ENCODE data around the gene N4BP3. TPM values are rescaled to one million over a fixed set of nuclear protein-coding genes. Genes with fewer than 3 reads are reported as not detected.

The N4BP3 gene
- total RNA-seq, 6 experiments from 2014 or later: 0.05 to 0.33 (median 0.06) TPM

GRCh38 chr5:178153530-178154340, 40.4 kb downstream of the N4BP3 start, which contains the start of gene NHP2:
NHP2 (minus strand) TSS chr5:178153885; CDS start chr5:178153817, 68 bp downstream.
- intact Hi-C loops (cut with DNase I): no loop called here
- Histone ChIP-seq H3K4me3 (peak within 1 kb of the TSS; percentile 60 to 83 (median 76)), H3K27me3 (no peaks in the 10 kb centered on the region), H3K27ac (peak within 1 kb of the TSS; percentile 37 to 56 (median 51)), H3K4me1 (peaks cover 0 to 11% (median 4%) of the 10 kb centered on the region in 4 donors), H3K9me3 (no peaks in the 10 kb centered on the region), H3K36me3 (peaks cover 0 to 22% (median 9%) of the 10 kb centered on the region in 4 donors)
- TF ChIP-seq POLR2A (IDR thresholded peaks at IDR 0.05) (peak; percentile 58), CTCF (IDR thresholded peaks at IDR 0.05) (no peak)
- ATAC-seq: peak; percentile 99
- whole genome bisulfite sequencing (ENCODE audit: insufficient coverage, low coverage, low lambda C conversion rate, missing lambda C conversion rate): under 1% methylated on average over 59 of the region's 68 CpGs
- DNase-seq: peak; percentile 98 to 99 (median 99)

GRCh38 chr5:178155065-178155464, 41.7 kb downstream of the N4BP3 start:
- Histone ChIP-seq H3K27me3 (no peaks in the 10 kb centered on the region), H3K4me1 (peaks cover 0 to 11% (median 4%) of the 10 kb centered on the region in 4 donors), H3K27ac (no peak overlapping the region), H3K9me3 (no peaks in the 10 kb centered on the region), H3K36me3 (peaks cover 0 to 9% (median 3%) of the 10 kb centered on the region in 4 donors), H3K4me3 (no peak overlapping the region)
- no peak for TF ChIP-seq CTCF (IDR thresholded peaks at IDR 0.05)
- TF ChIP-seq POLR2A (IDR thresholded peaks at IDR 0.05): no peak
- intact Hi-C loops (cut with DNase I): no loop called here
- ATAC-seq: no peak
- 88% methylated on average over 8 of the region's 8 CpGs for WGBS (ENCODE audit: insufficient coverage, low coverage, low lambda C conversion rate, missing lambda C conversion rate)
- no peak for DNase-seq

GRCh38 chr5:178160176-178160575, 46.8 kb downstream of the N4BP3 start:
- Histone ChIP-seq H3K4me1 (peaks cover 0 to 7% (median 0%) of the 10 kb centered on the region in 4 donors), H3K4me3 (no peak overlapping the region), H3K36me3 (no peaks in the 10 kb centered on the region), H3K27ac (no peak overlapping the region), H3K27me3 (no peaks in the 10 kb centered on the region), H3K9me3 (no peaks in the 10 kb centered on the region)
- DNase-seq (no peak), ATAC-seq (no peak)
- intact Hi-C loops (cut with DNase I): loop anchor here (5.0 to 10.0 kb wide), 2 partner anchors 83 to 85 kb away; no protein-coding TSS in a partner anchor
- WGBS (ENCODE audit: insufficient coverage, low coverage, low lambda C conversion rate, missing lambda C conversion rate): 86% methylated on average over 4 of the region's 5 CpGs
- TF ChIP-seq POLR2A (IDR thresholded peaks at IDR 0.05) (no peak), CTCF (IDR thresholded peaks at IDR 0.05) (no peak)

- Histone ChIP-seq H3K27ac (no peak overlapping the region), H3K36me3 (no peaks in the 10 kb centered on the region), H3K27me3 (no peaks in the 10 kb centered on the region), H3K4me1 (peaks cover 0 to 7% (median 0%) of the 10 kb centered on the region in 4 donors), H3K4me3 (no peak overlapping the region), H3K9me3 (no peaks in the 10 kb centered on the region)
- 51% methylated on average over 5 of the region's 9 CpGs for WGBS (ENCODE audit: insufficient coverage, low coverage, low lambda C conversion rate, missing lambda C conversion rate)
- no peak for DNase-seq
- ATAC-seq: no peak
- TF ChIP-seq POLR2A (IDR thresholded peaks at IDR 0.05) (no peak), CTCF (IDR thresholded peaks at IDR 0.05) (no peak)
- intact Hi-C loops (cut with DNase I): loop anchor here (5.0 to 10.0 kb wide), 2 partner anchors 85 to 88 kb away; no protein-coding TSS in a partner anchor
Measured at GRCh38 chr5:178162481-178162880, 49.1 kb downstream of the N4BP3 start.
